PC-9 (cell line): ENCODE data around the gene CYYR1. TPM values are rescaled to one million over a fixed set of nuclear protein-coding genes. Genes with fewer than 3 reads are reported as not detected.

ENCODE experiments used
- BruUV-seq: library from RNA; stranded (reverse); fragments of 400-500 nt; replicated peaks from 2 replicates; lab custom pipeline; 2021; lab: Mats Ljungman, UMichigan
- CTCF ChIA-PET: fragments of 300-600 bp; sonication (Branson Sonifier 250); formaldehyde crosslinking; loops from one replicate; lab custom pipeline; 2022; ENCODE audit warnings: antibody characterized with exemption; lab: Charles Lee
- POLR2A ChIA-PET: fragments of 300-600 bp; sonication (Branson Sonifier 250); formaldehyde crosslinking; loops from one replicate; lab custom pipeline; 2022; ENCODE audit warnings: antibody characterized with exemption; ENCODE audit not compliant: unreplicated experiment; lab: Charles Lee
- DNase-seq, 2 experiments: peaks; one replicate each; pipeline versions ENCODE4 v3.0.0 to v3.0.0-alpha.2; 2015 to 2022; ENCODE audit warnings: mixed read lengths in 1 of 2
- H2AFZ ChIP-seq: fragments of 200-600 bp; sonication (generic); 2 replicates; pipeline ENCODE4 v1.8.1; 2017; ENCODE audit warnings: antibody characterized with exemption
- H3F3A ChIP-seq: fragments of 200-600 bp; sonication (generic); 2 replicates; pipeline ENCODE4 v1.8.1; 2017; ENCODE audit warnings: antibody characterized with exemption, mild to moderate bottlenecking, low read depth; ENCODE audit not compliant: insufficient read depth
- H3K27ac ChIP-seq: fragments of 200-600 bp; sonication (generic); 2 replicates; pipeline ENCODE4 v1.6.1; 2016; ENCODE audit warnings: mixed run types
- H3K27me3 ChIP-seq: fragments of 200-600 bp; sonication (generic); 2 replicates; pipeline ENCODE4 v1.6.1; 2016; ENCODE audit warnings: low read depth, mixed run types; ENCODE audit not compliant: insufficient read depth
- H3K36me3 ChIP-seq: fragments of 200-600 bp; sonication (generic); 2 replicates; pipeline ENCODE4 v1.6.1; 2016; ENCODE audit warnings: low read depth, mixed run types
- H3K4me1 ChIP-seq: fragments of 200-600 bp; sonication (generic); replicated peaks from 2 replicates; pipeline ENCODE4 v1.6.1; 2016; ENCODE audit warnings: mixed run types; ENCODE audit not compliant: insufficient read depth
- H3K4me2 ChIP-seq: fragments of 200-600 bp; sonication (generic); 2 replicates; pipeline ENCODE4 v1.6.1; 2017; ENCODE audit warnings: mixed run types
- H3K4me3 ChIP-seq: fragments of 200-600 bp; sonication (generic); 2 replicates; pipeline ENCODE4 v1.6.1; 2016; ENCODE audit warnings: mixed run types
- H3K79me2 ChIP-seq: fragments of 200-600 bp; sonication (generic); 2 replicates; pipeline ENCODE4 v1.6.1; 2017; ENCODE audit warnings: low read depth, mixed run types
- H3K9me2 ChIP-seq: fragments of 200-600 bp; sonication (generic); 2 replicates; pipeline ENCODE4 v1.8.1; 2017; ENCODE audit warnings: mild to moderate bottlenecking; ENCODE audit not compliant: insufficient read depth
- H3K9me3 ChIP-seq: fragments of 200-600 bp; sonication (generic); 2 replicates; pipeline ENCODE4 v1.8.1; 2016; ENCODE audit warnings: low read depth; ENCODE audit not compliant: insufficient read depth
- H4K20me1 ChIP-seq: fragments of 200-600 bp; sonication (generic); 2 replicates; pipeline ENCODE4 v1.8.1; 2017; ENCODE audit not compliant: insufficient read depth
- EZH2 ChIP-seq: fragments of 200-600 bp; sonication (generic); IDR thresholded peaks from 2 replicates; pipeline ENCODE4 v1.8.0; 2017; ENCODE audit warnings: antibody characterized with exemption, low read depth
- intact Hi-C: fragments of 100-400 bp; cut with micrococcal nuclease; formaldehyde crosslinking; loops from one replicate; pipeline ENCODE4 v1.10.0; 2022; ENCODE audit not compliant: unreplicated experiment
- total RNA-seq: library from RNA; stranded (reverse); gene quantifications from 2 replicates; pipeline ENCODE4 v1.2.3, GENCODE V29; 2021
- TF ChIP-seq, protein P1 (sequence below): fragments of 200-600 bp; sonication (generic); conservative IDR thresholded peaks from 2 replicates; pipeline ENCODE4 v1.6.1; 2017; ENCODE audit warnings: mixed run types, antibody characterized with exemption, mild to moderate bottlenecking, moderate library complexity

Gene CYYR1
- total RNA-seq, 1 experiment from 2014 or later, result not detected

DNA sequence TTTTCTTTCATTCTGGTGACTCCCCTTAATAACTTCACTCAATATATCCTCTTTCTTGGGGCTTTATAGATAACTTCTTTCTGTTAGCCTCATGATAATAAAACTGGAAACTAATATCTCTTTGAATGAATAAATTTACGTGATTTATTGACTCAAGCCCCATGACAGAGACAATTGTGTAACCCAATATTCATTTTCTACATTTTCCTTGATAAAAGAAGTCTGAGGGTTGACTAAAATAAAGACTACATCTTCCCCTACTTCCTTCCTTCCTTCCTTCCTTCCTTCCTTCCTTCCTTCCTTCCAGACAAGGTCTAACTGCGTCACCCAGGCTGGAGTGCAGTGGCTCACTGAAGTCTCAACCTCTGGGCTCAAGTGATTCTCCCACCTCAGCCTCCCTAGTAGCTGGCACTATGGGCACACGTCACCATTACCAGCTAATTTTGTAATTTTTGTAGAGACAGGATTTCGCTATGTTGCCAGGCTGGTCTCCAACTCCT lies 85.1 kb downstream of the CYYR1 start:
- no TSS peak for BruUV-seq
- ChIA-PET CTCF (no interaction called here), POLR2A (no interaction called here)
- TF ChIP-seq, protein P1, sequence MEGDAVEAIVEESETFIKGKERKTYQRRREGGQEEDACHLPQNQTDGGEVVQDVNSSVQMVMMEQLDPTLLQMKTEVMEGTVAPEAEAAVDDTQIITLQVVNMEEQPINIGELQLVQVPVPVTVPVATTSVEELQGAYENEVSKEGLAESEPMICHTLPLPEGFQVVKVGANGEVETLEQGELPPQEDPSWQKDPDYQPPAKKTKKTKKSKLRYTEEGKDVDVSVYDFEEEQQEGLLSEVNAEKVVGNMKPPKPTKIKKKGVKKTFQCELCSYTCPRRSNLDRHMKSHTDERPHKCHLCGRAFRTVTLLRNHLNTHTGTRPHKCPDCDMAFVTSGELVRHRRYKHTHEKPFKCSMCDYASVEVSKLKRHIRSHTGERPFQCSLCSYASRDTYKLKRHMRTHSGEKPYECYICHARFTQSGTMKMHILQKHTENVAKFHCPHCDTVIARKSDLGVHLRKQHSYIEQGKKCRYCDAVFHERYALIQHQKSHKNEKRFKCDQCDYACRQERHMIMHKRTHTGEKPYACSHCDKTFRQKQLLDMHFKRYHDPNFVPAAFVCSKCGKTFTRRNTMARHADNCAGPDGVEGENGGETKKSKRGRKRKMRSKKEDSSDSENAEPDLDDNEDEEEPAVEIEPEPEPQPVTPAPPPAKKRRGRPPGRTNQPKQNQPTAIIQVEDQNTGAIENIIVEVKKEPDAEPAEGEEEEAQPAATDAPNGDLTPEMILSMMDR, result no peak
- no peak for TF ChIP-seq EZH2
- no peak overlapping the region for H3K4me3 ChIP-seq
- no peaks in the 10 kb centered on the region for H3K9me2 ChIP-seq
- H3K27ac ChIP-seq, result no peak overlapping the region
- intact Hi-C loops, result no loop called here
- H3K9me3 ChIP-seq, result no peaks in the 10 kb centered on the region
- no peaks in the 10 kb centered on the region for H3K36me3 ChIP-seq
- H3K79me2 ChIP-seq, result no peaks in the 10 kb centered on the region
- no peak for DNase-seq
- H3K27me3 ChIP-seq, result no peaks in the 10 kb centered on the region
- H3K4me1 ChIP-seq, result no peaks in the 10 kb centered on the region
- no peaks in the 10 kb centered on the region for H4K20me1 ChIP-seq
- no peaks in the 10 kb centered on the region for H3F3A ChIP-seq
- no peak overlapping the region for H2AFZ ChIP-seq
- H3K4me2 ChIP-seq, result no peak overlapping the region

DNA sequence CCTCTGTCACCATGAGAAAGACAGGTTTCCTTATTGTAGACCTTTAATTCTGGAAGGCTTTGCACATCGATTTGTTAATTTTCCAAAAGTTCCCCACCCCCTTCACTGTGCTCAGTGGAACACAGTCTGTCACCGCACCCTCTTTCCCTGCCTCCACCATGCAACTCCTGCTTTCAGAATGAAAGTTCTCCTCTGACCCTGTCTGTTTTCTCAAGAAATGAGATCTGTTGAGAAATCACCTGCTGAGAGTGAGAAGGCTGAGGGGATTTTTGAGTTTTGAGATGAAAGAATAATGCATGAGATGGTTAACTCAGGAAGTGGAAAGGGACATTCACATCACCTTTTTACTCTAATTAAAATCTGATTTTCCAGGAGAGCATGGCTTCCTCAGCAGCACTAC lies 99.6 kb downstream of the CYYR1 start:
- no peak overlapping the region for H2AFZ ChIP-seq
- CTCF ChIA-PET, result no interaction called here
- no peaks in the 10 kb centered on the region for H3K79me2 ChIP-seq
- intact Hi-C loops, result no loop called here
- H3K4me1 ChIP-seq, result no peaks in the 10 kb centered on the region
- no peaks in the 10 kb centered on the region for H4K20me1 ChIP-seq
- BruUV-seq, result no TSS peak
- no peak for TF ChIP-seq EZH2
- TF ChIP-seq, protein P1, result no peak
- POLR2A ChIA-PET, result no interaction called here
- no peak overlapping the region for H3K27ac ChIP-seq
- no peak for DNase-seq
- no peaks in the 10 kb centered on the region for H3K36me3 ChIP-seq
- no peaks in the 10 kb centered on the region for H3K27me3 ChIP-seq
- no peaks in the 10 kb centered on the region; the same call in 1 of the 2 replicates for H3K9me2 ChIP-seq
- no peaks in the 10 kb centered on the region for H3K9me3 ChIP-seq
- H3K4me3 ChIP-seq, result no peak overlapping the region
- H3F3A ChIP-seq, result no peaks in the 10 kb centered on the region
- no peak overlapping the region for H3K4me2 ChIP-seq

DNA sequence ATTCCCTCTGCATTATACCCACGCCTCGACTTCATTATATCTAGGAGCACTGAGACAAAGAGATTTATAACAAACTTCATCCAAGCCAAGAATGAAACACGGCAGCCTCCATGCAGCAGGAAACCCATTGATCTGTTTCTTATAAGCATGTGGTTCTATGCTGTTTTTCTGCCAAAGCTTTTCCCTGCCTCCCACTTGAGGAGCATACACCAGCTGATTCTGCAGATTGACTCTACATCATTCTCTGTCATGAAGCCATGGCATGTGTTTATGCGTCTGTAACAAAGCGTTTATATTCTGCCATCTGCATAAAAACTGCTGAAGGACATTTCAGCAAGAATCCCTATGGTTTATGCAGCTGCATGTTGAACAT lies 102.0 kb downstream of the CYYR1 start:
- Histone ChIP-seq H4K20me1 (no peaks in the 10 kb centered on the region), H3K4me3 (no peak overlapping the region), H3K79me2 (no peaks in the 10 kb centered on the region), H3K9me3 (no peaks in the 10 kb centered on the region), H3K27me3 (no peaks in the 10 kb centered on the region), H3K9me2 (no peaks in the 10 kb centered on the region), H3K4me1 (no peaks in the 10 kb centered on the region), H2AFZ (no peak overlapping the region), H3F3A (no peaks in the 10 kb centered on the region), H3K36me3 (no peaks in the 10 kb centered on the region), H3K4me2 (no peak overlapping the region), H3K27ac (no peak overlapping the region)
- BruUV-seq, result no TSS peak
- intact Hi-C loops, result no loop called here
- no peak for DNase-seq
- ChIA-PET POLR2A (no interaction called here), CTCF (no interaction called here)
- TF ChIP-seq, protein P1, result no peak
- no peak for TF ChIP-seq EZH2
